Measurements from ENCODE around the gene SCYL2. TPM values are rescaled to one million over a fixed set of nuclear protein-coding genes. Genes with fewer than 3 reads are reported as not detected.

SCYL2 gene
- total and polyA plus RNA-seq, 4 donors = 10.0 to 32.5 (median 18.9) TPM

DNA sequence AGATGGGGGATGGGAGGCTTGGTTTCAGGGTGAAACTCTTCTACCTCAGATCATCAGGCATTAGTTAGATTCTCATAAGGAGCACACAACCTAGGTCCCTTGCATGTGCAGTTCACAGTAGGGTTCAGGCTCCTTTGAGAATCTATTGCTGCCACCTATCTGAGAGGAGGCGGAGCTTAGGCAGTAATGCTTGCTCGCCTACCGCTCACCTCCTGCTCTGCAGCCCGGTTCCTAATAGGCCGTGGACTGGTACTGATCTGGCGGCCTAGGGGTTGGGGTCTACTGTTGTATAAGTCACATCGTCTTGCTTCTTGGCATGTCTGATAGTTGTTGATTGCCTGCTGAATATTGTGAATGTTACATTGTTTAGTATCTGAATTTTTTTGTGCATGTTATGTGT lies 12.2 kb downstream of the SCYL2 start:
- Histone ChIP-seq H3K4me1 (ENCODE audit: control insufficient read depth in 4 of 4, insufficient read depth in 4 of 4, low read length in 3 of 4) (peaks cover 1 to 14% (median 10%) of the 10 kb centered on the region in 4 donors), H3K9ac (ENCODE audit: low read depth in 1 of 2, low read length in 2 of 2) (no peak overlapping the region), H3K36me3 (ENCODE audit: control insufficient read depth in 4 of 4, insufficient read depth in 3 of 4, low read depth in 1 of 4, low read length in 3 of 4) (peaks cover 0 to 3% (median 0%) of the 10 kb centered on the region in 4 donors), H3K27ac (ENCODE audit: low read depth in 1 of 2, low read length in 2 of 2) (no peak overlapping the region), H3K9me3 (ENCODE audit: control insufficient read depth in 4 of 4, low read length in 3 of 4) (no peaks in the 10 kb centered on the region), H3K27me3 (ENCODE audit: control insufficient read depth in 4 of 4, insufficient read depth in 4 of 4, low read length in 3 of 4) (no peaks in the 10 kb centered on the region), H3K4me3 (ENCODE audit: low read depth in 1 of 3, low read length in 3 of 3) (no peak overlapping the region)
- no peak for DNase-seq (ENCODE audit: low spot score)
- 98% methylated on average over 7 of the region's 7 CpGs for WGBS
- TF ChIP-seq, protein P1, sequence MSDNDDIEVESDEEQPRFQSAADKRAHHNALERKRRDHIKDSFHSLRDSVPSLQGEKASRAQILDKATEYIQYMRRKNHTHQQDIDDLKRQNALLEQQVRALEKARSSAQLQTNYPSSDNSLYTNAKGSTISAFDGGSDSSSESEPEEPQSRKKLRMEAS (IDR thresholded peaks at IDR 0.05) = no peak
- TF ChIP-seq HNF4G (IDR thresholded peaks at IDR 0.05) (no peak), JUND (IDR thresholded peaks at IDR 0.05) (no peak), SP1 (IDR thresholded peaks at IDR 0.05) (no peak), YY1 (IDR thresholded peaks at IDR 0.05) (no peak), EGR1 (IDR thresholded peaks at IDR 0.05; ENCODE audit: low read depth in 2 of 2) (no peak), FOXA2 (IDR thresholded peaks at IDR 0.05) (no peak), GABPA (IDR thresholded peaks at IDR 0.05 in 1 of 2, conservative IDR thresholded peaks at IDR 0.05 in 1 of 2) (no peak), HNF4A (conservative IDR thresholded peaks at IDR 0.05) (no peak), FOXA1 (IDR thresholded peaks at IDR 0.05) (no peak), TAF1 (conservative IDR thresholded peaks at IDR 0.05) (no peak), RAD21 (IDR thresholded peaks at IDR 0.05) (no peak), NR2F2 (IDR thresholded peaks at IDR 0.05) (no peak), RXRA (IDR thresholded peaks at IDR 0.05) (no peak)
- TF ChIP-seq, protein P2, sequence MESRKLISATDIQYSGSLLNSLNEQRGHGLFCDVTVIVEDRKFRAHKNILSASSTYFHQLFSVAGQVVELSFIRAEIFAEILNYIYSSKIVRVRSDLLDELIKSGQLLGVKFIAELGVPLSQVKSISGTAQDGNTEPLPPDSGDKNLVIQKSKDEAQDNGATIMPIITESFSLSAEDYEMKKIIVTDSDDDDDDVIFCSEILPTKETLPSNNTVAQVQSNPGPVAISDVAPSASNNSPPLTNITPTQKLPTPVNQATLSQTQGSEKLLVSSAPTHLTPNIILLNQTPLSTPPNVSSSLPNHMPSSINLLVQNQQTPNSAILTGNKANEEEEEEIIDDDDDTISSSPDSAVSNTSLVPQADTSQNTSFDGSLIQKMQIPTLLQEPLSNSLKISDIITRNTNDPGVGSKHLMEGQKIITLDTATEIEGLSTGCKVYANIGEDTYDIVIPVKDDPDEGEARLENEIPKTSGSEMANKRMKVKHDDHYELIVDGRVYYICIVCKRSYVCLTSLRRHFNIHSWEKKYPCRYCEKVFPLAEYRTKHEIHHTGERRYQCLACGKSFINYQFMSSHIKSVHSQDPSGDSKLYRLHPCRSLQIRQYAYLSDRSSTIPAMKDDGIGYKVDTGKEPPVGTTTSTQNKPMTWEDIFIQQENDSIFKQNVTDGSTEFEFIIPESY (IDR thresholded peaks at IDR 0.05) = no peak
- TF ChIP-seq, protein P3, sequence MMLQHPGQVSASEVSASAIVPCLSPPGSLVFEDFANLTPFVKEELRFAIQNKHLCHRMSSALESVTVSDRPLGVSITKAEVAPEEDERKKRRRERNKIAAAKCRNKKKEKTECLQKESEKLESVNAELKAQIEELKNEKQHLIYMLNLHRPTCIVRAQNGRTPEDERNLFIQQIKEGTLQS (IDR thresholded peaks at IDR 0.05) = no peak
- TF ChIP-seq, protein P4, sequence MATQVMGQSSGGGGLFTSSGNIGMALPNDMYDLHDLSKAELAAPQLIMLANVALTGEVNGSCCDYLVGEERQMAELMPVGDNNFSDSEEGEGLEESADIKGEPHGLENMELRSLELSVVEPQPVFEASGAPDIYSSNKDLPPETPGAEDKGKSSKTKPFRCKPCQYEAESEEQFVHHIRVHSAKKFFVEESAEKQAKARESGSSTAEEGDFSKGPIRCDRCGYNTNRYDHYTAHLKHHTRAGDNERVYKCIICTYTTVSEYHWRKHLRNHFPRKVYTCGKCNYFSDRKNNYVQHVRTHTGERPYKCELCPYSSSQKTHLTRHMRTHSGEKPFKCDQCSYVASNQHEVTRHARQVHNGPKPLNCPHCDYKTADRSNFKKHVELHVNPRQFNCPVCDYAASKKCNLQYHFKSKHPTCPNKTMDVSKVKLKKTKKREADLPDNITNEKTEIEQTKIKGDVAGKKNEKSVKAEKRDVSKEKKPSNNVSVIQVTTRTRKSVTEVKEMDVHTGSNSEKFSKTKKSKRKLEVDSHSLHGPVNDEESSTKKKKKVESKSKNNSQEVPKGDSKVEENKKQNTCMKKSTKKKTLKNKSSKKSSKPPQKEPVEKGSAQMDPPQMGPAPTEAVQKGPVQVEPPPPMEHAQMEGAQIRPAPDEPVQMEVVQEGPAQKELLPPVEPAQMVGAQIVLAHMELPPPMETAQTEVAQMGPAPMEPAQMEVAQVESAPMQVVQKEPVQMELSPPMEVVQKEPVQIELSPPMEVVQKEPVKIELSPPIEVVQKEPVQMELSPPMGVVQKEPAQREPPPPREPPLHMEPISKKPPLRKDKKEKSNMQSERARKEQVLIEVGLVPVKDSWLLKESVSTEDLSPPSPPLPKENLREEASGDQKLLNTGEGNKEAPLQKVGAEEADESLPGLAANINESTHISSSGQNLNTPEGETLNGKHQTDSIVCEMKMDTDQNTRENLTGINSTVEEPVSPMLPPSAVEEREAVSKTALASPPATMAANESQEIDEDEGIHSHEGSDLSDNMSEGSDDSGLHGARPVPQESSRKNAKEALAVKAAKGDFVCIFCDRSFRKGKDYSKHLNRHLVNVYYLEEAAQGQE (IDR thresholded peaks at IDR 0.05) = no peak
- TF ChIP-seq, protein P5, sequence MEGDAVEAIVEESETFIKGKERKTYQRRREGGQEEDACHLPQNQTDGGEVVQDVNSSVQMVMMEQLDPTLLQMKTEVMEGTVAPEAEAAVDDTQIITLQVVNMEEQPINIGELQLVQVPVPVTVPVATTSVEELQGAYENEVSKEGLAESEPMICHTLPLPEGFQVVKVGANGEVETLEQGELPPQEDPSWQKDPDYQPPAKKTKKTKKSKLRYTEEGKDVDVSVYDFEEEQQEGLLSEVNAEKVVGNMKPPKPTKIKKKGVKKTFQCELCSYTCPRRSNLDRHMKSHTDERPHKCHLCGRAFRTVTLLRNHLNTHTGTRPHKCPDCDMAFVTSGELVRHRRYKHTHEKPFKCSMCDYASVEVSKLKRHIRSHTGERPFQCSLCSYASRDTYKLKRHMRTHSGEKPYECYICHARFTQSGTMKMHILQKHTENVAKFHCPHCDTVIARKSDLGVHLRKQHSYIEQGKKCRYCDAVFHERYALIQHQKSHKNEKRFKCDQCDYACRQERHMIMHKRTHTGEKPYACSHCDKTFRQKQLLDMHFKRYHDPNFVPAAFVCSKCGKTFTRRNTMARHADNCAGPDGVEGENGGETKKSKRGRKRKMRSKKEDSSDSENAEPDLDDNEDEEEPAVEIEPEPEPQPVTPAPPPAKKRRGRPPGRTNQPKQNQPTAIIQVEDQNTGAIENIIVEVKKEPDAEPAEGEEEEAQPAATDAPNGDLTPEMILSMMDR (IDR thresholded peaks at IDR 0.05; ENCODE audit: low read depth, low read length, missing input control) = no peak

All from liver (tissue), 9 donors.